Gastrocnemius medialis (tissue), 4 donors: ENCODE measurements around the gene PCDHA13.

ENCODE experiments used
- POLR2A ChIP-seq, 2 donors: fragments of 450-650 bp; IDR thresholded peaks; one replicate each; pipeline ENCODE4 v1.6.1; 2017; ENCODE audit warnings: antibody characterized with exemption in 2 of 2, mild to moderate bottlenecking in 2 of 2, moderate library complexity in 2 of 2
- TF ChIP-seq, protein P1 (sequence below), 5 experiments: fragments of 450-650 bp in 3 of 5; fragments of 200-600 bp in 2 of 5; sonication (generic) in 2 of 5; IDR thresholded peaks in 4 of 5; conservative IDR thresholded peaks in 1 of 5; 1 replicate in 4 of 5; 2 replicates in 1 of 5; pipeline ENCODE4 v1.5.1; 2016 to 2019; ENCODE audit warnings: antibody characterized with exemption in 5 of 5, mild to moderate bottlenecking in 3 of 5, moderate library complexity in 3 of 5

DNA sequence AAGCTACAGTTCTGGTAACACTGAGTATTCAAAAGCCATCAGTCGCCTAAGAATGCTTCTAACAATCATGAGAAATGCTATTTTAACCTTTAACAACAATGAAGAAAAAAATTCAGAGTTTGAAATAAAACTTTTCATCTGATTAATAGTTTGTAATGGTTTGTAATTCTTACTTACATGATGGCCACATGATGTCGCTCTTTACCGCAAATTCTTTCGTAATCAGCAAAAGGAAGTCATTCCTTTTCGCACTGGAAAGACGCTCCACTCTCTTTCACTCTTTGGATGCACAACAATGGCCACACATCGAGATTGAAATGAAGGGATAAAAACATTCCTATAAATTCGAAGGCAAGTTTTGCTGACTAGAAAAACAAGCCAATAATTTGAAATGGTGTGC, 47.9 kb upstream of the PCDHA13 start, which contains the start of gene PCDHA7:
- TF ChIP-seq, protein P1, sequence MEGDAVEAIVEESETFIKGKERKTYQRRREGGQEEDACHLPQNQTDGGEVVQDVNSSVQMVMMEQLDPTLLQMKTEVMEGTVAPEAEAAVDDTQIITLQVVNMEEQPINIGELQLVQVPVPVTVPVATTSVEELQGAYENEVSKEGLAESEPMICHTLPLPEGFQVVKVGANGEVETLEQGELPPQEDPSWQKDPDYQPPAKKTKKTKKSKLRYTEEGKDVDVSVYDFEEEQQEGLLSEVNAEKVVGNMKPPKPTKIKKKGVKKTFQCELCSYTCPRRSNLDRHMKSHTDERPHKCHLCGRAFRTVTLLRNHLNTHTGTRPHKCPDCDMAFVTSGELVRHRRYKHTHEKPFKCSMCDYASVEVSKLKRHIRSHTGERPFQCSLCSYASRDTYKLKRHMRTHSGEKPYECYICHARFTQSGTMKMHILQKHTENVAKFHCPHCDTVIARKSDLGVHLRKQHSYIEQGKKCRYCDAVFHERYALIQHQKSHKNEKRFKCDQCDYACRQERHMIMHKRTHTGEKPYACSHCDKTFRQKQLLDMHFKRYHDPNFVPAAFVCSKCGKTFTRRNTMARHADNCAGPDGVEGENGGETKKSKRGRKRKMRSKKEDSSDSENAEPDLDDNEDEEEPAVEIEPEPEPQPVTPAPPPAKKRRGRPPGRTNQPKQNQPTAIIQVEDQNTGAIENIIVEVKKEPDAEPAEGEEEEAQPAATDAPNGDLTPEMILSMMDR (IDR thresholded peaks at IDR 0.05 in 4 of 5, conservative IDR thresholded peaks at IDR 0.05 in 1 of 5) = no peak
- no peak for TF ChIP-seq POLR2A (IDR thresholded peaks at IDR 0.05)
